Stimulated activated CD4-positive, alpha-beta T cell treated with anti-CD3 and anti-CD28 coated beads, Interleukin-1b, Interleukin-23, amount 100 ng/mL, for 4 hours (primary cell): ENCODE results near the gene DUSP3.
A peak's percentile ranks its signal among the peaks of the same experiment; 100 is the strongest.

ENCODE experiments used
- DNase-seq, 2 donors: peaks; one replicate each; pipeline ENCODE4 v3.0.0-alpha.2; 2020; ENCODE audit warnings: low read depth in 2 of 2

DUSP3 gene

DNA sequence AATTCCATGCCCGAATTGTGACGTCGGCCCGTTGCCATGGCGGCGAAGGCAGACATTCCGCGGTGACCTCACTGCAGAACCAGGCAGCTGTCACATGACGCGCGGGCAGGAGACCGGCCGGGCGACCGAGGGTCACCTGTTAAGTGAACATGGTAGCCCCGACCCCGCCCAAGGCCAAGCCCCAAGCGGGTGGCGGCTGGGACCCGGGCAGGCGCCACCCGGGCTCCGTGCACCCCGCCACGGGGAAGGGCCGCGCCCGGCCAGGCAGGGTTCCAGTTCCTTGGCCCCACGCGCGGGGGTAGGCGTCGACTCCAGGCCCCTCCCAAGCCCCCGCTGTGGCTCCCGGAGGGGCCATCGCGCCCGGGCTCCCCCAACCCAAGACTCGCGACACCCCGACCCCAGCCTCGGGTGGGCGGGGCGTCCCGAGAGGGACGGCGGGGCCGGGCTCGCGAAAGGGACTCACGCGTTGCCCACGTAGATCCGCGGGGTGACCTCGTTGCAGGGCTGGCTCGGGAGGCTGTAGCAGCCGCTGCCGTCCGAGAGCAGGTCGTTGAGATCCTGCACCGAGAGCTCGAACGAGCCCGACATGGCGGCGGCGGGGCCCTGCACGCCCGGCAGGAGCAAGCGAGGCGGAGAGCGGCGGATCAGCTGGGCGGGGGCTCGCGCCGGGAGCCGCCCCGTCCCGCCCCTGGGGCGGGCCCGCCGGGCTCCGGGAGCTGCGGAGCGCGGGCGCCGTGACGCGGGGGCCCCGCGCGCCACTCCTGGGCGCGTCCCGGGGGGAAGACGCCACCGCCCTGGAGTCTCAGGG lies at the start of gene DUSP3:
TSS of gene DUSP3 (minus strand) at position 641 of the 808 bp plus-strand sequence. CDS start at position 588, 53 bp downstream.
- peak; percentile 56 to 68 for DNase-seq

GRCh38 chr17:43827596-43827995 lies 48.8 kb upstream of the DUSP3 start:
- no peak for DNase-seq

DNA sequence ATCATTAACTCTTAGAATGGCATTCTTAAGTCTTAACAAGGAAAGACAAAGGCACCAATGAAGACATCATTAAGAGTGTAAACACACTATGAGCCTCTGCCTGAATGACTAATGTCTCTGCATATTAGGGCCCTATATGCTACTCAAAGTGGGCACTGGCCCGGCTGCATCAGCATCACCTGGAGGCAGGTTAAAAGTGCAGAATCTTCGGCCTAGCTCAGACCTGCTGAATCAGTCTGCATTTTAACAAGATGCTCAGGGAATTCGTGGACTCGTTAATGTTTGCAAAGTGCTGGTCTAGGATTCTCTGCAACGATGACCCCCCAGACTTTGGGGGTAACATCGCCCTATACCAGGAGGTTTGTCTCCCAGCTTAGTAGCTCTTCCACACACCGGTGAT lies 47.4 kb upstream of the DUSP3 start:
- no peak for DNase-seq

GRCh38 chr17:43825567-43825966 lies 46.8 kb upstream of the DUSP3 start:
- no peak for DNase-seq

- DNase-seq, result no peak
Observed at GRCh38 chr17:43823350-43824084, 44.7 kb upstream of the DUSP3 start.

GRCh38 chr17:43822570-43823190 lies 43.9 kb upstream of the DUSP3 start:
- DNase-seq, result no peak

DNA sequence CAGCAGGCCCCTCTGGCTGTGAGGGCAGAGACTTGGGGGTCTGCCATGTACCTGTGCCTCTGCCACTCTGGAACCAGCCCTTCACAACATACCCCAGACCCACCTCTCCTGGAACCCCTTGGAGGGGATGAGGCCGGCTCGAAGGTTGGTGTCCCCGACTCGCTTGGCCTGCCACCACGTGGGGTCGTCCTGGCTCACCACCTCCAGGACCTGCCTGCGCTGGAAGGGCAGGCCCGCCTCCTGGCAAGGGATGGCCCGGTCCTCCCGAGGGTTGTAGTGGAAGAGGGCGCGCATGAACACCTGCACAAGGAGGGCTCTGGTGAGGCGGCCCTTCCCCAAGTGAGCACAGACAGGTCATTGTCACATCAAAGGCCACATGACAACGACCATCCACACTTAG lies 42.0 kb upstream of the DUSP3 start:
- no peak for DNase-seq

- no peak for DNase-seq
Observed at GRCh38 chr17:43818966-43819365, 40.2 kb upstream of the DUSP3 start.

GRCh38 chr17:43817826-43818225 lies 39.0 kb upstream of the DUSP3 start:
- DNase-seq, result no peak

- DNase-seq, result no peak
Observed at GRCh38 chr17:43816336-43817320, 37.9 kb upstream of the DUSP3 start.

- DNase-seq, result no peak
Observed at GRCh38 chr17:43814714-43815113, 35.9 kb upstream of the DUSP3 start.

- DNase-seq, result no peak
Observed at GRCh38 chr17:43814026-43814425, 35.2 kb upstream of the DUSP3 start.

GRCh38 chr17:43813386-43813785 lies 34.6 kb upstream of the DUSP3 start:
- no peak for DNase-seq

GRCh38 chr17:43812396-43813265 lies 33.9 kb upstream of the DUSP3 start:
- DNase-seq, result no peak

- no peak for DNase-seq
Observed at GRCh38 chr17:43810823-43811222, 32.0 kb upstream of the DUSP3 start.

GRCh38 chr17:43810226-43810715 lies 31.5 kb upstream of the DUSP3 start:
- DNase-seq, result no peak

- no peak for DNase-seq
Observed at GRCh38 chr17:43809121-43809520, 30.3 kb upstream of the DUSP3 start.

DNA sequence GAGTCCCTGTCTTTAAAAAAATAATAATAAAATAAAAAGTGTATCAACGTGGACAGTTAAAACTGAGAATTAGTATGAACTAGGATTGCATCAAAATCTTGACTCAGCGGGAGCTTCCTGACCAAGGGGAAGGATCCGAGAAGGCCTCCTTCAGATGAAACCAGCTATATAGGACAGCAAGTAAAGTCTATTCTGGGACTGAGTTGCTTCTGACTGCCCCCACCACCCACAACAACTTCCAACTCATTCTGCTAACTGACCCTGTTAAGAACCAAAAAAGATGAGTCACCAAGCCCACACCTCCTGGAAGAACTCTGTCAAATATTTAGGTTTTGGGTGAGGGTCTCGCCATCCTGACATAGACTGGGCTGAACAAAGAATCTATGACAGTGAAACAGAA lies 29.3 kb upstream of the DUSP3 start:
- no peak for DNase-seq

DNA sequence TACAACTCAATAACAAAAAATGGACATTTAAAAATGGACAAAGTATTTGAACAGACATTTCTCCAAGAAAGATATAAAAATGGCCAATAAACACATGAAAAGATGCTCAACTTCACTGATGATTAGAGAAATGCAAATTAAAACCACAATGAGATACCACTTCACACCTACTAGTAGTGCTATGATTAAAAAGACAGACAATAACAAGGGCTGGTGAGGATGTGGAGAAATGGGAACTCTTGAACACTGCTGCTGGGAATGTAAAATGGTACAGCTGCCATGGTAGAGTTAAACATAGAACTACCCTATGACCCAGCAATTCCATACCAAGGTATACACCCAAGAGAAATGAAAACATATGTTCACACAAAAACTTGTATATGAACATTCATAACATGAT lies 26.3 kb upstream of the DUSP3 start:
- DNase-seq, result no peak

- DNase-seq, result no peak
Observed at GRCh38 chr17:43803758-43804157, 25.0 kb upstream of the DUSP3 start.
